WTC11 (cell line): ENCODE measurements around the gene SCYGR4.

Experiments
- ATF1 ChIP-seq: sonication (generic); formaldehyde crosslinking; IDR thresholded peaks from 2 replicates; pipeline ENCODE4 v1.8.1; 2023; ENCODE audit warnings: mild to moderate bottlenecking, moderate library complexity, missing genetic modification reagents
- FOXP1 ChIP-seq: sonication (generic); formaldehyde crosslinking; IDR thresholded peaks from 2 replicates; pipeline ENCODE4 v1.8.0; 2022; ENCODE audit warnings: missing genetic modification reagents, mild to moderate bottlenecking, moderate library complexity, borderline replicate concordance
- TF ChIP-seq, protein P1 (sequence below): fragments of 200-600 bp; IDR thresholded peaks from 2 replicates; pipeline ENCODE4 v1.8.0; 2022; ENCODE audit warnings: antibody characterized with exemption

DNA sequence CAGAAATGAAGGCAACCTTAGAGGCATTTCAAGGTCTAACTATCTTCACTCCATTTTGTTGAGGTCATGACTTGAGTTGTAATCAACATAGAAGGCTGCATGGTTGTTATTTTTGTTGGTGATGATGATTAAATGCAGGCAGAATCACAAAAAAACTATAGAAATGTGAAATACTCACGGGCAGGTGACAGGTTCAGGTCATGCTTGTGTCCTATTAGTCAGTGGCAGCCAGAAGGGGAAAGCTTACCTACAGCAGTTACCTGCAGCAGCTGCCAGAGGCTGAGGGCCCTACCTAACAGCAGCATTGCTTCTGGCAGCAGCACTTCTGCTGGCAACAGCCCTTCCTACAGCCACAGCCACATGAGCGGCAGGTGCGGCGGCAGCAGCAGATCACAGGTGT, 3.1 kb upstream of the SCYGR4 start:
- TF ChIP-seq ATF1 (CRISPR knock-in tag) (no peak), FOXP1 (no peak)
- TF ChIP-seq, protein P1, sequence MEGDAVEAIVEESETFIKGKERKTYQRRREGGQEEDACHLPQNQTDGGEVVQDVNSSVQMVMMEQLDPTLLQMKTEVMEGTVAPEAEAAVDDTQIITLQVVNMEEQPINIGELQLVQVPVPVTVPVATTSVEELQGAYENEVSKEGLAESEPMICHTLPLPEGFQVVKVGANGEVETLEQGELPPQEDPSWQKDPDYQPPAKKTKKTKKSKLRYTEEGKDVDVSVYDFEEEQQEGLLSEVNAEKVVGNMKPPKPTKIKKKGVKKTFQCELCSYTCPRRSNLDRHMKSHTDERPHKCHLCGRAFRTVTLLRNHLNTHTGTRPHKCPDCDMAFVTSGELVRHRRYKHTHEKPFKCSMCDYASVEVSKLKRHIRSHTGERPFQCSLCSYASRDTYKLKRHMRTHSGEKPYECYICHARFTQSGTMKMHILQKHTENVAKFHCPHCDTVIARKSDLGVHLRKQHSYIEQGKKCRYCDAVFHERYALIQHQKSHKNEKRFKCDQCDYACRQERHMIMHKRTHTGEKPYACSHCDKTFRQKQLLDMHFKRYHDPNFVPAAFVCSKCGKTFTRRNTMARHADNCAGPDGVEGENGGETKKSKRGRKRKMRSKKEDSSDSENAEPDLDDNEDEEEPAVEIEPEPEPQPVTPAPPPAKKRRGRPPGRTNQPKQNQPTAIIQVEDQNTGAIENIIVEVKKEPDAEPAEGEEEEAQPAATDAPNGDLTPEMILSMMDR, result no peak
